Fibroblast of skin of left quadriceps (primary cell): ENCODE results near the gene RFX5.
A peak's percentile ranks its signal among the peaks of the same experiment; 100 is the strongest.

Experiments
- DNase-seq, 2 experiments: peaks; one replicate each; pipeline ENCODE4 v3.0.0-alpha.2; 2013; ENCODE audit warnings: low read depth in 2 of 2

RFX5 gene

GRCh38 chr1:151325231-151325630, 21.8 kb downstream of the RFX5 start:
- no peak for DNase-seq

- no peak for DNase-seq
Observed at GRCh38 chr1:151324390-151324930, 22.6 kb downstream of the RFX5 start.

GRCh38 chr1:151318975-151319374, 28.1 kb downstream of the RFX5 start:
- no peak for DNase-seq

GRCh38 chr1:151315565-151316235, 31.4 kb downstream of the RFX5 start:
- DNase-seq: no peak

GRCh38 chr1:151314137-151314875, 32.7 kb downstream of the RFX5 start:
- no peak for DNase-seq

- no peak for DNase-seq
Observed at GRCh38 chr1:151313501-151313900, 33.6 kb downstream of the RFX5 start.

GRCh38 chr1:151312826-151313225, 34.2 kb downstream of the RFX5 start:
- DNase-seq: no peak

- no peak for DNase-seq
Observed at GRCh38 chr1:151312411-151312810, 34.6 kb downstream of the RFX5 start.

GRCh38 chr1:151311589-151312331, 35.3 kb downstream of the RFX5 start:
- peak; percentile 94 to 95 for DNase-seq

- no peak for DNase-seq
Observed at GRCh38 chr1:151311011-151311410, 36.0 kb downstream of the RFX5 start.

- no peak for DNase-seq
Observed at GRCh38 chr1:151309811-151310323, 37.2 kb downstream of the RFX5 start.

GRCh38 chr1:151294742-151295462, 52.1 kb downstream of the RFX5 start:
- DNase-seq: no peak

- DNase-seq: no peak
Observed at GRCh38 chr1:151293093-151293492, 54.0 kb downstream of the RFX5 start.

- DNase-seq: no peak
Observed at GRCh38 chr1:151292207-151293030, 54.6 kb downstream of the RFX5 start.

- no peak for DNase-seq
Observed at GRCh38 chr1:151290709-151291303, 56.2 kb downstream of the RFX5 start.
